ENCODE measurements around the gene ELP4. TPM values are rescaled to one million over a fixed set of nuclear protein-coding genes. Genes with fewer than 3 reads are reported as not detected.

The ELP4 gene
- total and polyA plus RNA-seq, 9 of the 15 experiments (the other 6 are each of a cell fraction or from before 2014, with no cell fraction given), result 24.1 to 60.3 (median 38.7) TPM

GRCh38 chr11:31646216-31646615 is 136.6 kb downstream of the ELP4 start:
- intact Hi-C loops (cut with micrococcal nuclease), result loop anchor here (10.0 kb wide), 1 partner anchor 529 kb away; no protein-coding TSS in a partner anchor
- Histone ChIP-seq H3K79me2 (ENCODE audit: control insufficient read depth, insufficient read depth, low read length) (no peaks in the 10 kb centered on the region), H3K4me2 (ENCODE audit: insufficient read depth, low read length) (no peak overlapping the region), H3K4me1 (replicated peaks in 1 of 2; ENCODE audit: control insufficient read depth in 2 of 2, insufficient read depth in 2 of 2, low read length in 2 of 2) (no peaks in the 10 kb centered on the region), H3K9me1 (ENCODE audit: control insufficient read depth, insufficient read depth, low read length) (no peaks in the 10 kb centered on the region), H2AFZ (ENCODE audit: low read depth, low read length) (no peak overlapping the region), H3K9ac (ENCODE audit: insufficient read depth in 1 of 2, low read depth in 2 of 2, low read length in 2 of 2) (no peak overlapping the region), H3K36me3 (ENCODE audit: control insufficient read depth, insufficient read depth, low read length) (no peaks in the 10 kb centered on the region), H3K27me3 (ENCODE audit: control insufficient read depth in 2 of 2, insufficient read depth in 2 of 2, low read length in 2 of 2) (no peaks in the 10 kb centered on the region), H4K20me1 (replicated peaks; ENCODE audit: control insufficient read depth, insufficient read depth, low read length) (no peaks in the 10 kb centered on the region), H3K4me3 (no peak overlapping the region), H3K27ac (ENCODE audit: extremely low read depth, low read depth, low read length) (no peak overlapping the region), H3K9me3 (replicated peaks; ENCODE audit: control insufficient read depth, insufficient read depth, low read depth, low read length) (no peaks in the 10 kb centered on the region)
- ChIA-PET POLR2A (no interaction called here), CTCF (ENCODE audit: low intra/inter-chr PET ratio) (no interaction called here)
- FAIRE-seq (no peak), ATAC-seq (no peak), DNase-seq (ENCODE audit: extremely low read depth in 1 of 4, low spot score in 3 of 4) (no peak)
- in situ Hi-C loops (cut with MboI), result loop anchor here (10.0 kb wide), 1 partner anchor 229 kb away; no protein-coding TSS in a partner anchor
- WGBS (ENCODE audit: insufficient coverage, low coverage, missing lambda C conversion rate), result 54% methylated on average over 1 of the region's 1 CpG
- no TSS peak for BruUV-seq (replicated peaks)
- TF ChIP-seq HBP1 (CRISPR knock-in tag; IDR thresholded peaks at IDR 0.05) (no peak), ZNF76 (CRISPR knock-in tag; IDR thresholded peaks at IDR 0.05; ENCODE audit: borderline replicate concordance) (no peak), THRA (IDR thresholded peaks at IDR 0.05) (no peak), CREM (IDR thresholded peaks at IDR 0.05; ENCODE audit: low read depth) (no peak), ZNF280A (IDR thresholded peaks at IDR 0.05; ENCODE audit: low read depth, partially characterized antibody) (no peak), NFRKB (IDR thresholded peaks at IDR 0.05; ENCODE audit: low read depth) (no peak), BMI1 (IDR thresholded peaks at IDR 0.05; ENCODE audit: low read length) (no peak), TAF1 (IDR thresholded peaks at IDR 0.05; ENCODE audit: control insufficient read depth, extremely low read depth, insufficient read depth, low read length, severe bottlenecking) (no peak), ZNF318 (IDR thresholded peaks at IDR 0.05; ENCODE audit: borderline replicate concordance in 1 of 2, low read depth in 1 of 2) (no peak), NFE2 (IDR thresholded peaks at IDR 0.05; ENCODE audit: low read depth) (no peak)

Measured in K562 (cell line).